Fibroblast of lung (primary cell): ENCODE measurements around the gene SPHK1. TPM values are rescaled to one million over a fixed set of nuclear protein-coding genes. Genes with fewer than 3 reads are reported as not detected.

ENCODE experiments used
- DNase-seq, 2 donors: peaks; one replicate each; pipeline versions ENCODE4 v3.0.0 to v3.0.0-alpha.2; 2010; ENCODE audit warnings: low read depth in 2 of 2
- H2AFZ ChIP-seq: 2 replicates; pipeline ENCODE4 v1.5.1; 2012; ENCODE audit warnings: low read length, control low read depth, inconsistent platforms
- H3K27ac ChIP-seq: 2 replicates; pipeline ENCODE4 v1.5.1; 2011; ENCODE audit warnings: low read length, control low read depth; ENCODE audit not compliant: insufficient read depth
- H3K27me3 ChIP-seq: 2 replicates; pipeline ENCODE4 v1.5.1; 2011; ENCODE audit warnings: mild to moderate bottlenecking, low read length; ENCODE audit not compliant: control insufficient read depth, insufficient read depth
- H3K36me3 ChIP-seq: 2 replicates; pipeline ENCODE4 v1.5.1; 2011; ENCODE audit warnings: low read length; ENCODE audit not compliant: control insufficient read depth, insufficient read depth
- H3K4me1 ChIP-seq: 2 replicates; pipeline ENCODE4 v1.5.1; 2011; ENCODE audit warnings: low read length; ENCODE audit not compliant: control insufficient read depth, insufficient read depth; ENCODE audit errors: extremely low read depth
- H3K4me2 ChIP-seq: 2 replicates; pipeline ENCODE4 v1.5.1; 2011; ENCODE audit warnings: low read length, control low read depth; ENCODE audit not compliant: insufficient read depth; ENCODE audit errors: extremely low read depth
- H3K4me3 ChIP-seq, 4 experiments: fragments of 200-600 bp in 1 of 4; sonication (generic) in 1 of 4; replicated peaks in 1 of 4; 2 replicates each; pipeline ENCODE4 v1.5.1; 2011 to 2016; ENCODE audit warnings: low read length in 4 of 4, low read depth in 3 of 4, mild to moderate bottlenecking in 3 of 4, control low read depth in 2 of 4, inconsistent platforms in 1 of 4, mixed read lengths in 1 of 4; ENCODE audit not compliant: insufficient read depth in 1 of 4; ENCODE audit errors: control extremely low read depth in 1 of 4
- H3K79me2 ChIP-seq: 2 replicates; pipeline ENCODE4 v1.5.1; 2012; ENCODE audit warnings: mild to moderate bottlenecking, low read length, inconsistent platforms; ENCODE audit not compliant: control insufficient read depth, insufficient read depth
- H3K9ac ChIP-seq: 2 replicates; pipeline ENCODE4 v1.5.1; 2011; ENCODE audit warnings: mild to moderate bottlenecking, low read length, control low read depth; ENCODE audit not compliant: insufficient read depth
- H3K9me3 ChIP-seq: 2 replicates; pipeline ENCODE4 v1.5.1; 2012; ENCODE audit warnings: low read depth, low read length; ENCODE audit not compliant: control insufficient read depth, insufficient read depth
- H4K20me1 ChIP-seq: 2 replicates; pipeline ENCODE4 v1.5.1; 2011; ENCODE audit warnings: low read length; ENCODE audit not compliant: control insufficient read depth, insufficient read depth; ENCODE audit errors: extremely low read depth
- CTCF ChIP-seq, 2 donors: IDR thresholded peaks in 1 of 2; conservative IDR thresholded peaks in 1 of 2; 1 replicate in 1 of 2; 2 replicates in 1 of 2; pipeline ENCODE4 v1.5.1; 2011 to 2012; ENCODE audit warnings: low read length in 2 of 2, control low read depth in 1 of 2, inconsistent platforms in 1 of 2, low read depth in 1 of 2, mild to moderate bottlenecking in 1 of 2
- EZH2 ChIP-seq: IDR thresholded peaks from 2 replicates; pipeline ENCODE4 v1.5.1; 2012; ENCODE audit warnings: low read length, control low read depth, mild to moderate bottlenecking; ENCODE audit errors: missing control alignments
- polyA plus RNA-seq, 2 donors: library from polyadenylated mRNA; depleted of rRNA in 1 of 2; stranded (reverse) in 1 of 2; unstranded in 1 of 2; fragments of >200 nt; gene quantifications; 2 replicates each; pipeline ENCODE4 v1.2.1, GENCODE V29; 2011 to 2012; ENCODE audit warnings: missing spikeins in 1 of 2
- total RNA-seq: library from RNA; depleted of rRNA; stranded (reverse); fragments of >200 nt; gene quantifications from 2 replicates; pipeline ENCODE4 v1.2.1, GENCODE V29; 2014

Gene SPHK1
- total and polyA plus RNA-seq, 2 donors (not counting 1 experiment from before 2014, with no cell fraction given) = 5.0 to 9.4 TPM

GRCh38 chr17:76431509-76431908 is 47.1 kb downstream of the SPHK1 start:
- Histone ChIP-seq H3K79me2 (peaks cover 4% of the 10 kb centered on the region), H3K4me3 (no peak overlapping the region), H2AFZ (no peak overlapping the region), H3K27ac (no peak overlapping the region), H3K9ac (no peak overlapping the region), H4K20me1 (peaks cover 3% of the 10 kb centered on the region), H3K36me3 (no peaks in the 10 kb centered on the region), H3K4me2 (no peak overlapping the region), H3K27me3 (no peaks in the 10 kb centered on the region), H3K9me3 (no peaks in the 10 kb centered on the region), H3K4me1 (peaks cover 4% of the 10 kb centered on the region)
- no peak for DNase-seq
- TF ChIP-seq CTCF (conservative IDR thresholded peaks at IDR 0.05 in 1 of 2, IDR thresholded peaks at IDR 0.05 in 1 of 2; ENCODE audit: low read depth in 1 of 2, low read length in 2 of 2) (no peak), EZH2 (no peak)

GRCh38 chr17:76432004-76432403 is 47.6 kb downstream of the SPHK1 start:
- H3K79me2 ChIP-seq = peaks cover 4% of the 10 kb centered on the region
- H3K9me3 ChIP-seq = no peaks in the 10 kb centered on the region
- no peak overlapping the region for H3K4me3 ChIP-seq
- peaks cover 3% of the 10 kb centered on the region for H4K20me1 ChIP-seq
- no peak overlapping the region for H3K27ac ChIP-seq
- no peak overlapping the region for H3K4me2 ChIP-seq
- no peaks in the 10 kb centered on the region for H3K27me3 ChIP-seq
- H3K4me1 ChIP-seq = peaks cover 4% of the 10 kb centered on the region
- TF ChIP-seq CTCF (conservative IDR thresholded peaks at IDR 0.05 in 1 of 2, IDR thresholded peaks at IDR 0.05 in 1 of 2; ENCODE audit: low read depth in 1 of 2, low read length in 2 of 2) = no peak
- no peak for TF ChIP-seq EZH2
- no peak overlapping the region for H3K9ac ChIP-seq
- no peaks in the 10 kb centered on the region for H3K36me3 ChIP-seq
- H2AFZ ChIP-seq = no peak overlapping the region
- DNase-seq = no peak

GRCh38 chr17:76432712-76433336 is 48.4 kb downstream of the SPHK1 start:
- Histone ChIP-seq H3K79me2 (peaks cover 5% of the 10 kb centered on the region), H3K4me2 (no peak overlapping the region), H3K27ac (no peak overlapping the region), H3K4me3 (no peak overlapping the region), H4K20me1 (peaks cover 3% of the 10 kb centered on the region), H3K27me3 (no peaks in the 10 kb centered on the region), H3K9ac (no peak overlapping the region), H3K36me3 (no peaks in the 10 kb centered on the region), H3K4me1 (peaks cover 2% of the 10 kb centered on the region), H3K9me3 (no peaks in the 10 kb centered on the region), H2AFZ (no peak overlapping the region)
- no peak for DNase-seq
- TF ChIP-seq CTCF (conservative IDR thresholded peaks at IDR 0.05 in 1 of 2, IDR thresholded peaks at IDR 0.05 in 1 of 2; ENCODE audit: low read depth in 1 of 2, low read length in 2 of 2) = peak; percentile 23 to 57
- TF ChIP-seq EZH2 = no peak
